Brain microvascular endothelial cell (primary cell): ENCODE results near the gene RFWD3.
"Not testable (repeated sequence)": the region's sequence is repeated elsewhere in the genome, so short reads cannot be mapped to it uniquely, and the experiment has no call there.

ENCODE experiments used
- DNase-seq: peaks from one replicate; pipeline ENCODE4 v3.0.0-alpha.2; 2020
- H3K27ac ChIP-seq: fragments of 250-450 bp; sonication (Bioruptor Pico); 2 replicates; pipeline ENCODE4 v1.5.1; 2020; ENCODE audit warnings: mild to moderate bottlenecking, moderate library complexity
- H3K27me3 ChIP-seq: fragments of 250-450 bp; sonication (Bioruptor Pico); replicated peaks from 2 replicates; pipeline ENCODE4 v1.5.1; 2020; ENCODE audit warnings: mild to moderate bottlenecking
- H3K36me3 ChIP-seq: fragments of 250-450 bp; sonication (Bioruptor Pico); replicated peaks from 2 replicates; pipeline ENCODE4 v1.5.1; 2020; ENCODE audit warnings: mild to moderate bottlenecking
- H3K4me3 ChIP-seq: 2 replicates; pipeline ENCODE4 v1.5.1; 2011; ENCODE audit warnings: low read depth, mild to moderate bottlenecking, control low read depth, low read length, moderate library complexity
- CTCF ChIP-seq: IDR thresholded peaks from 2 replicates; pipeline ENCODE4 v1.5.1; 2011; ENCODE audit warnings: low read depth, mild to moderate bottlenecking, moderate library complexity, low read length, control low read depth, inconsistent platforms; ENCODE audit errors: missing control alignments
- in situ Hi-C: cut with HindIII; loops from 2 replicates; pipeline ENCODE4 v1.10.0; 2017; ENCODE audit warnings: low sequenced_read_pairs, low pct_ligation_motif_present

Gene RFWD3

DNA sequence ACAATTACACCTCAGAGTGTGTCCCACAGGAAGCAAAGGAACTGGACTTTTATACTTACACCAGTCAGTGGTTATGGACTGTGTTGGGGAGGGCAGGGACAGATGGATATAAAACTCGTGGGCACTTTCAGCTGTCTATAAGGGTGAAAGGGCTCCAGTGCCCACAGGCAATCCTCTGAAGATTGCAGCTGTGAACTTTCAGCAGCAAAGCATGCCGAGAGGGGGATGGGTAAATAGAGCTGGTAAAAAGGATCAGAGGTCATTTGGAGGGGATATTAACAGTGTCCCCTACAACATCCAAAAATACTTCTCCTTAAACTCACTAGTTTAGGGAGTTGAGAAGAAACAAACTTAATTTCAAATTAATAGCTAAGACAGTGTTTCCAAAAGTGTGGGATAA is 13.3 kb upstream of the RFWD3 start:
- no peaks in the 10 kb centered on the region for H3K27me3 ChIP-seq
- no peak overlapping the region for H3K4me3 ChIP-seq
- peaks cover 30% of the 10 kb centered on the region for H3K36me3 ChIP-seq
- no peak for TF ChIP-seq CTCF
- in situ Hi-C loops: no loop called here
- DNase-seq: no peak
- H3K27ac ChIP-seq: no peak overlapping the region

GRCh38 chr16:74677868-74678267 is 11.2 kb upstream of the RFWD3 start:
- H3K27ac ChIP-seq: no peak overlapping the region
- DNase-seq: no peak
- TF ChIP-seq CTCF: no peak
- no peaks in the 10 kb centered on the region for H3K27me3 ChIP-seq
- H3K36me3 ChIP-seq: peaks cover 41% of the 10 kb centered on the region
- in situ Hi-C loops: no loop called here
- H3K4me3 ChIP-seq: no peak overlapping the region

- Histone ChIP-seq H3K27ac (no peak overlapping the region), H3K36me3 (peaks cover 38% of the 10 kb centered on the region), H3K27me3 (no peaks in the 10 kb centered on the region), H3K4me3 (no peak overlapping the region)
- in situ Hi-C loops: no loop called here
- no peak for TF ChIP-seq CTCF
- no peak for DNase-seq
These were observed 7.2 kb upstream of the RFWD3 start for GRCh38 chr16:74673876-74674275.

GRCh38 chr16:74668877-74669276 is 2.2 kb upstream of the RFWD3 start:
- peaks cover 20% of the 10 kb centered on the region for H3K36me3 ChIP-seq
- H3K27me3 ChIP-seq, in situ Hi-C loops: not testable (repeated sequence)

GRCh38 chr16:74667255-74667700 is 601 bp upstream of the RFWD3 start:
- no peak for TF ChIP-seq CTCF
- no peaks in the 10 kb centered on the region for H3K27me3 ChIP-seq
- no peak overlapping the region for H3K27ac ChIP-seq
- in situ Hi-C loops: no loop called here
- H3K4me3 ChIP-seq: peak overlapping the region; percentile 68
- DNase-seq: no peak
- H3K36me3 ChIP-seq: peaks cover 17% of the 10 kb centered on the region

More at GRCh38 chr16:74668877-74669276, 2.2 kb upstream of the RFWD3 start:
- DNase-seq, H3K4me3 ChIP-seq, H3K27ac ChIP-seq: not testable (repeated sequence)

- H3K4me3 ChIP-seq: peak overlapping the region; percentile 94
These were observed 661 bp downstream of the RFWD3 start for GRCh38 chr16:74666010-74666421.

More at GRCh38 chr16:74666010-74666421, 661 bp downstream of the RFWD3 start:
- peak overlapping the region; percentile 59 for H3K27ac ChIP-seq
- DNase-seq: no peak
- TF ChIP-seq CTCF: no peak
- H3K36me3 ChIP-seq: peaks cover 13% of the 10 kb centered on the region
- in situ Hi-C loops: no loop called here
- no peaks in the 10 kb centered on the region for H3K27me3 ChIP-seq
